Left colon (tissue), 2 donors: ENCODE results near the gene ECE2. TPM values are rescaled to one million over a fixed set of nuclear protein-coding genes. Genes with fewer than 3 reads are reported as not detected.

ENCODE experiments used
- microRNA-seq, 2 donors: library from miRNA; unstranded; fragments of <30 nt; microRNA quantifications; one replicate each; pipeline versions ENCODE4 v1.1.0 to v1.2.0, GENCODE V29; 2020
- total RNA-seq, 2 donors: library from RNA; stranded (reverse); fragmentation: NEBNext Ultra II Directional; extraction: Animal tissue kit (Norgen Biotek cat#: 25700); gene quantifications; one replicate each; pipeline ENCODE4 v1.2.1, GENCODE V29; 2021
- donor health status: DM: no; HTN: no; CAD: no.
- donor health status: DM: yes; HTN: yes; CAD: no.

ECE2 gene
- total RNA-seq, 2 donors from 2014 or later, result 0.20 to 0.24 TPM

Small RNA genes lying within 50 kb of the gene (microRNA-seq; reads per million reads assigned to microRNA genes)
- gene MIR1224, result 5.4 to 8.0 reads per million in 2 donors

Other genes starting within 250 kb of the ECE2 start
- not detected for gene HTR3D, start 244.3 kb upstream of the ECE2 start, total RNA-seq
- gene HTR3C, start 223.0 kb upstream of the ECE2 start, total RNA-seq, result not detected
- under 1 TPM; 0.50 to 0.70 TPM for gene HTR3E, start 179.0 kb upstream of the ECE2 start, total RNA-seq
- gene EIF2B5, start 140.7 kb upstream of the ECE2 start, total RNA-seq, result 10 to 100 TPM; 32.6 to 40.8 TPM
- 10 to 100 TPM; 63.2 to 66.3 TPM for gene DVL3, start 120.6 kb upstream of the ECE2 start, total RNA-seq
- 100 to 1,000 TPM; 211 to 219 TPM for gene AP2M1, start 101.2 kb upstream of the ECE2 start, total RNA-seq
- gene ABCF3, start 89.8 kb upstream of the ECE2 start, total RNA-seq, result 10 to 100 TPM; 56.1 to 69.2 TPM
- 1 to 10 TPM; 2.2 to 3.3 TPM for gene VWA5B2, start 46.4 kb upstream of the ECE2 start, total RNA-seq
- 10 to 100 TPM; 25.0 to 40.3 TPM for gene ALG3, start 27.1 kb upstream of the ECE2 start, total RNA-seq
- gene EEF1AKMT4, start 26.4 kb upstream of the ECE2 start, total RNA-seq, result 1 to 10 TPM; 3.5 to 5.3 TPM
- gene CAMK2N2, start 14.5 kb upstream of the ECE2 start, total RNA-seq, result under 1 TPM in 1 of 2 donors, not detected in 1; 0.39 TPM
- gene PSMD2, start 23.2 kb downstream of the ECE2 start, total RNA-seq, result 100 to 1,000 TPM; 174 to 187 TPM
- gene EIF4G1, start 38.6 kb downstream of the ECE2 start, total RNA-seq, result 100 to 1,000 TPM; 245 to 322 TPM
- 10 to 100 TPM; 16.2 to 20.9 TPM for gene FAM131A, start 61.6 kb downstream of the ECE2 start, total RNA-seq
- gene CLCN2, start 85.6 kb downstream of the ECE2 start, total RNA-seq, result 10 to 100 TPM; 73.2 to 89.9 TPM
- 10 to 100 TPM; 96.7 to 96.8 TPM for gene POLR2H, start 85.7 kb downstream of the ECE2 start, total RNA-seq
- not detected for gene THPO, start 102.2 kb downstream of the ECE2 start, total RNA-seq
- gene CHRD, start 104.0 kb downstream of the ECE2 start, total RNA-seq, result 1 to 10 TPM; 2.1 to 2.6 TPM